H1 (cell line): Measurements from ENCODE around the gene ARFRP1. TPM values are rescaled to one million over a fixed set of nuclear protein-coding genes. Genes with fewer than 3 reads are reported as not detected.

ENCODE experiments used
- CHD1 ChIP-seq: IDR thresholded peaks from 2 replicates; pipeline ENCODE4 v1.6.1; 2012; ENCODE audit warnings: low read depth, low read length, improper control_type of control experiment
- CHD7 ChIP-seq: fragments of 300-600 bp; sonication (generic); IDR thresholded peaks from 2 replicates; pipeline ENCODE4 v1.7.1; 2012; ENCODE audit warnings: low read length, moderate library complexity, mild to moderate bottlenecking, inconsistent platforms; ENCODE audit not compliant: insufficient replicate concordance
- CREB1 ChIP-seq: IDR thresholded peaks from 2 replicates; pipeline ENCODE4 v1.6.1; 2012; ENCODE audit warnings: inconsistent platforms
- HDAC6 ChIP-seq: IDR thresholded peaks from one replicate; pipeline ENCODE4 v1.7.1; 2012; ENCODE audit warnings: low read depth, mild to moderate bottlenecking, inconsistent platforms, low read length, moderate library complexity
- TCF12 ChIP-seq: IDR thresholded peaks from 2 replicates; pipeline ENCODE4 v1.6.1; 2011; ENCODE audit warnings: low read depth, mild to moderate bottlenecking, low read length
- polyA plus RNA-seq, 7 experiments: library from polyadenylated mRNA; depleted of rRNA in 3 of 7; stranded (reverse) in 5 of 7; unstranded in 2 of 7; fragments of >200 nt in 5 of 7; fragments of 200-250 nt in 2 of 7; gene quantifications; 1 replicate in 5 of 7; 2 replicates in 1 of 7; 4 replicates in 1 of 7; pipeline versions ENCODE4 v1.2.1 to v1.2.3, GENCODE V29; 2011 to 2013; ENCODE audit warnings: missing spikeins in 2 of 7, mixed read lengths in 2 of 7
- total RNA-seq: library from RNA; stranded (reverse); fragmentation: NEBNext Ultra II Directional; extraction: Animal tissue kit (Norgen Biotek cat#: 25700); gene quantifications from 2 replicates; pipeline ENCODE4 v1.2.1, GENCODE V29; 2021

Gene ARFRP1
- total and polyA plus RNA-seq, 2 of the 8 experiments (the other 6 are each of a cell fraction or from before 2014, with no cell fraction given) = 12.9 to 22.9 TPM

- no peak for TF ChIP-seq CHD7
- no peak for TF ChIP-seq TCF12
- TF ChIP-seq CREB1 = no peak
- TF ChIP-seq CHD1 = no peak
- TF ChIP-seq HDAC6 = no peak
Observed at GRCh38 chr20:63692436-63693082, 15.2 kb downstream of the ARFRP1 start (continued).
